GM04503 (cell line): ENCODE results near the gene ZNF221.

Experiments used
- DNase-seq: peaks from one replicate; pipeline ENCODE4 v3.0.0-alpha.2; 2012; ENCODE audit warnings: low read depth

Gene ZNF221

DNA sequence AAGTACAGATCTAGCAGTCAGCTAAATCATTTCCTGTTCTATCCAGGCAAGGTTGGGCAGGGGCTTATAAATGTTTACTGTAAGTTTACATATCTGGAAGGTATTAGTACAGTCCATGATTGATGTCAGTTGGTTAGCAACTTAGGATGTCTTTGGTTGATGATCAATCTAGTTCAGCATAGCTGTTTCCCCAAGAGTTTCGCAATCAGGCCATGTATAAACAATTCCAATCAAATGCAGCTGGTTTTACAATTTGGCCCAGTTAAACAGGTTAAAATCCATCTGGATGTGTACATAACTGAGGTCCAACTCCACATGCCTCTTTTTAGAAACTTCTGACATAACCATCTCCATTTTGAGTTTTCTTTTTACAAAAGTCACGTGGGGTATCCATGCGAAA lies 6.9 kb downstream of the ZNF221 start:
- peak; percentile 71 for DNase-seq

DNA sequence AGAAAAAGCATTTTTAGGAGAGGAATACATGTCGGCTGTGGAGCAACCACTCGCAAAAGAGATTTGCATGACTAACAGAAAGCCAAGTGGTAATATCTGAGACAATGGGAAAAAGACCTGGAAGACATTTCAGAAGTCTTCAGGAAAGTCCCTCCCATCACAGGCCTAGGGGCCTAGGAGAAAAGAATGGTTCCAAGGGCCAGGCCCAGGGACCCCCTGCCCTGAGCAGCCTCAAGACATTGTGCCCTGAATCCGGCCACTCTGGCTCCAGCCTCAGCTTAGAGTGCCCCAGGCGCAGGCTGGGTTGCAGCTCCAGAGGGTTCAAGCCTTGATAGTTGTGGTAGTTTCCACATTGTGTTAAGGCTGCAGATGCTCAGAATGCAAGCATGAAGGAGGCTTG lies 9.4 kb downstream of the ZNF221 start:
- no peak for DNase-seq

DNA sequence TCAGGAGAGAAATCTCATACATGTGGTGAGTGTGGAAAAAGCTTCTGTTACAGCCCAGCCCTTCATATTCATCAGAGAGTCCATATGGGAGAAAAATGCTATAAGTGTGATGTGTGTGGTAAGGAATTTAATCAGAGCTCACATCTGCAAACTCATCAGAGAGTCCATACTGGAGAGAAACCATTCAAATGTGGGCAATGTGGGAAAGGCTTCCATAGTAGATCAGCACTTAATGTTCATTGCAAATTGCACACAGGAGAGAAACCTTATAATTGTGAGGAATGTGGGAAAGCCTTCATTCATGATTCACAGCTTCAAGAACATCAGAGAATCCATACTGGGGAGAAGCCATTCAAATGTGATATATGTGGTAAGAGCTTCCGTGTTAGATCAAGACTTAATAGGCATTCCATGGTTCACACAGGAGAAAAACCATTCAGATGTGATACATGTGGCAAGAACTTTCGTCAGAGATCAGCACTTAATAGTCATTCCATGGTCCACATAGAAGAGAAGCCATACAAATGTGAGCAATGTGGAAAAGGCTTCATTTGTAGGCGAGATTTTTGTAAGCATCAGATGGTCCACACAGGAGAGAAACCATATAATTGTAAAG lies 15.2 kb downstream of the ZNF221 start:
- DNase-seq, result no peak

DNA sequence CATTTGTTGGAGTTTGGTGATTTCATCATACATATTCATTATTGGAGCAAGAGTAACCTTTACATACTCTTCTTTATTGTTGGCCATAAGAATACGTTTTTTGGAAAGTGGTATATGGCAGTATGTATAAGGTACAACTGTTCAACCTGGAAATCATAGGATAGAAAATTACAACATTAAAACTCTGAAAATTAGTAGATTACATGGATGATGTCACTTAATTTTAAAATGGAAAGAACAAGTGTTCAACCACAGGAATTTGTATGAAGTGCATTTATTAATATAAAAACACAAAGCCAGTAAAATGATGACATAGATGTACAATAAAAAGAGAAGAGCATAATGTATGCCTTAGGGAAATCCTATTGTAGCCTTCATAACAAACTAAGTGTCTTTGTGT lies 25.7 kb downstream of the ZNF221 start:
- DNase-seq, result no peak

DNA sequence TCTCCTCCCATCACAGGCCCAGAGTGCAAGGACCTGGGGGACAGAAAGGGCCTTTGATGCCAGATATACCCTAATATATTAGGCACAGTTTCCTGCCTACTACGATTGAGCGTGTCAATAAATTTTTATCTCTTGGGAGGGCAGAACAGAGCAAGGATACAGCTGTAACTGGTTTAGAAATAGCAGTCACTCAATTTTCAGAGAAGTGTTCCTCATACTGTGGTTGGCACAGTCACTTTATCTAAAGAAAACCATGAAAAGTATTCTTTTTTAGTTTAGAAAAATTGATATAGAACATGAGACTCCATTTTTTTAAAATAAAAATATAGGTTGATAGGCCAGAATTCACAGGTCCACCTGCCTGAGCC lies 32.5 kb downstream of the ZNF221 start:
- no peak for DNase-seq

DNA sequence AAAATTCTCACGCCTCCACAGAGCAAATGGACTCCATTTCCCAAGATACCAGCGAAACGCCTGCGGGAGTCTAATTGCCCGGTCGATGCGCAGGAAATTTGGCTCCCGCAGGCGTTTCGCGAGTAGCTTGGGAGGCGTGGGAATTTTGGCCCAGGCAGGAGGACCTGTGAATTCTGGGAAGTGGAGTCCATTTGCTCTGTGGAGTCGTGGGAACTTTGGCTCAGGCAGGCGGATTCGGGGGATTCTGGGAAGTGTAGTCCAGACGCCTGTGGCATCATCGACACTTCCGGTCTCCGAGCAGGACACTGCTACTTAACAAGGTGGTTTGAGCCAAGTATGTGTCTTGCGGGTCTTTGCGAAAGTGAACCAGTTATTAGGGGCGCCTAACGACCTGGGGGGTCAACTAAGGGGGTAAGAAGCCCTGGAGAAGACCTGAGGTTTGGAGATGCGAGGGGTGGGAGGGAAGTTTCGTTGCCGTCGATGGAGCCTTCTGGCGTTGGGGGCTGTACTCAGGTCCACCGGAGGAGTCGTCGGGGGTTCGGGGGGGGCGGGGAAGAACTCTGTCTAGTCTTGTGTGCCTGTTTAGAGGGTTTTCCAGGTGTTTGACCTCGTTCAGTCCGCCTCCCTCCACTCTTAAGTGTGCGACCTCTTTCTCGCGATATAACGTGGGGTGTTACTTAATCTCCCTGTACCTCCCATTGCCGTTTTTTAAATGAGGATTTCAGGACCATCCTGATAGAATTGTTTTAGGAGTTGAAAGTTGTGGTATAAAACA lies 33.1 kb downstream of the ZNF221 start, which contains the start of gene ZNF155:
ZNF155 (plus strand) TSS at position 277 of the 775 bp plus-strand sequence. CDS start 4,356 bp downstream, outside the sequence.
- DNase-seq, result peak; percentile 89

DNA sequence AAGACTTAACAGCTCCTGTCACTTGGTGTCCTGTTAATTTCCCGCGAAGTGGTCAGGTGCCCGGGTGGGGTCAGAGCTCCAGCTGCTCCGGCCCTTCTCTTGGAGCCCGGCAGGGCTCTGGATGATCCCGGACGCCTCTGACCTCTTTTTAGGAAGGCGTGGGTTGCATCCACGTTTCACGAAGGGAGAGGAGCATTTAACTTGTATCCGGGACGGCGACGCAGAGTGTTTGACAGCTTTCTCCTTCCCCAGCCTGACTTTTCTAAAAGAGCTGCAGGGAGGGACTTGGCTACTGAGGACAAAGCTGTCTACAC lies 33.6 kb downstream of the ZNF221 start:
- no peak for DNase-seq

DNA sequence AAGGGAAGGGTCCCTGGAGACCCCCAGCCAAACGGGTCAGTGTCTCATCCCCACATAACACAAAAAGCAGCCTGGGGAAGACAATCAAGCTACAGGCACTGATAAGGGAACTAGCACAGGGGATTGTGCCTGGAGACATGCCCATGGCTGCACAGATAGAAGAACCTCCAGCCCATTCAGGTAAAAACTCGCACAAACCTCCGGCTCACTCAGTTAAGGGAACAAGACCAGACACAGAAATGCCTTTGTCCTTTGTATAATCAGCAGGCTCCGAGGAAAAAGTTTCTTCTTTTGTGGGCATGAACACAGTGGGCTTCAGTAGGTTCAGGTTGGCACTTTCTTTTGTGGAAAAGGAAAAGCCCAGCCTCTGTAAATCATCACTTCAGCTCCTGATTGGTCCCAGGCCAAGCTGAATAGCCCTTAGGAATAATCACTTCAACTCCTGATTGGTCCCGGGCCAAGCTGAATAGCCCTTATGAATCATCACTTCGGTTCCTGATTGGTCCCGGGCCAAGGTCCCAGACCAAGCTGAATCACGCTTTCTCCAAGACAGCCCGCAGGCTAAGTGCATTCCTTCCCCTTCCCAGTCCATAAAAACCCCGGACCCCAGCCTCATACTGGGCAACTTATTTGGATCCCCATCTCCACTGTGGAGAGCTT lies 46.7 kb downstream of the ZNF221 start:
- DNase-seq, result no peak

DNA sequence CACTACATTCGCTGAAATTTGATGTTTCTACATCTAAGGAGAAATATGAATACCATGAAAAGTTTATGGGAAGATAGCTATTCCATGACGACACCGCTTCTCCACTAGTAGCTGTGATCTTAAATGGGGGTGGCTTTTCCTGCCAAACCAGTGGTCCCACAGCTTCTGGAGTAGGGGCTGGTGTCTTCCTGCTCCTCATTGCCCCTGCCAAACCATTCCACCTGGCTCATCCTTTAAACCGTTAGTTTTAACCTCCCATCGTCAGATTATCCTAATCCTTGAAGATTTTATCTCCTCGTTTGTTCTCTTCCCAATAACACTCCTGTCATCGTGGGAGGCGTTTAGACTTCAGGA lies 51.2 kb downstream of the ZNF221 start:
- no peak for DNase-seq

DNA sequence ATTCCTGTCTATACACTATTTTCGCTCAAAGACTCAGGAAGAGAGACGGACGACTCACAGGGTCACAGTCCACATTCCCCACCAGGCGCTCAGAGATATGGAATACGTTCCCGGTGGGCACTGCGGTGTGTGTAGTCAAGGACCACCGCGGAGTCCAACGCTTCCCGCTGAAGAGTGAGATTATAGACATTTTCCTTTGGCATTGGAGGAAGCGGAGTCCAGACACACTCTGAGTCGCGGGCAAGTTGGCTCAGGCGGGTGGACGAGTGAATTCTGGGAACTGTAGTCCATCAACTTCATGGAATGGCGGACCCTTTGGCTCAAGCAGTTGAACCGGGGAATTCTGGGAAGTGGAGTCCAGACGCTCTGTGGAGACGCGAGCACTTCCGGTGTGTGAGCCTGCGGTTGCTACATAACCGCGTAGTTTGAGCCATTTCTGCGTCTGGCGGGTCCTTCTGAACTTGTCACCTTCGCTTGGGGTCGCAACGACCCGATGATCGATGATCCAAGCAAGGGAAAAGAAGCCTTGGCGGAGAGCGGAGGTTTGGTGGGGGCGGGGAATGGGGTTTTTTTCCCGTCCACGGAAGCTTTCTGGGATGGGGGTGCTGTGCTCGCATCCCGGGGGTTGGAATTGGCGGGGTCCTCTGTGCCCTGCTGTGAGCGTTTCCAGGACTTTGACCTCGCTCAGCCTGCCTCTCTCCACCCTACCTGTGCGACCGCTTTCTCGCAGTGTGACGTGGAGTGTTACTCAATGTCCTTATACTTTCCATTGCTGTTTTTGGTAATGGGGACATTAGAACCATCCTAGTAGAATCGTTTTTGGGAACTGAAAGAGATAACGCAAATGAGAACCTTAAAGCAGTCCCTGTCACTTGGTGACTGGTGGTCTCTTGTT lies 51.8 kb downstream of the ZNF221 start, which contains the start of gene ZNF230:
ZNF230 (plus strand) TSS at position 392 of the 895 bp plus-strand sequence. CDS start 4,122 bp downstream, outside the sequence.
- peak; percentile 85 for DNase-seq

DNA sequence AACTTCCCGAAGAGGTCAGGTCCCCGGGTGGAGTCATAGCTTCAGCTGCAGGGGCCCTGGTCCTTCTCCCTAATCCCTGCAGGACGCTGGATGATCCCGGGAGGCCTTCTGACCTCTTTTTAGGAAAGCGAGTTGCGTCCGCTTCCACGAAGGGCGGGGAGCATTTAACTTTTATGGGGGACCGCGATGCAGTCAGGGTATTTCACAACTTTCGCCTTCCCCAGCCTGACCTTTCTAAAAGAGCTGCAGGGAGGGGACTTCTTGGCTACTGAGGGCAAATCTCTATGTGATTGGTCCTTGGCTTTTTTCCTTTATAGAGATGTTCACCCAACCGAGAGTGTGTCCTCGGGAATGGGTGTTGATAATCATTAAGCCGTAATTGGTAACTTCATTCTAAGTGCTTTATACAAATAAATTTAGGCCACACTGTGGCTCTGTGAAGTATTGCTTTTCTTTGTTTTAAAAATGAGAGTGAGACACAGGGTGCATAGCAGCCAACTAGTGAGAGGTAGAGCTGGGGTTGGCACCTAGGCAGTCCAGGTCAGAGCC lies 52.5 kb downstream of the ZNF221 start:
- DNase-seq, result no peak

DNA sequence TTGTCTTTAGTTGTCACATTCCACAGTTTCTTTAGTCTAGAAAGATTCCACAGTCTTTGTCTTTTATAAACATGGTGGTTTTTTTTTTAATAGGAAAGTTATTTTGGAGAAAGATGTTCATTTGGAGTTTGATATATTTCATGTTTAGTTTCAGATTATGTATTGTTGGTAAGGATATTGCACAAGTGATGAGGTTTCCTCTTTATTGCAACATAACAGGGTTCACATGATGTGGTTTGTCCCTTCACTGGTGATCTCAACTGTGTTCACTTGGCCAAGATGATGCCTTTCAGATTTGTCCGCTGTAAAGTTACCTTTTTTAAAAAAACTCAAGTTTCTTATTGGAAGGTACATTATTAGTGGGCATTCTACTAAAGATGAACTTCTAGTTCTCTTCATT lies 54.9 kb downstream of the ZNF221 start:
- no peak for DNase-seq

DNA sequence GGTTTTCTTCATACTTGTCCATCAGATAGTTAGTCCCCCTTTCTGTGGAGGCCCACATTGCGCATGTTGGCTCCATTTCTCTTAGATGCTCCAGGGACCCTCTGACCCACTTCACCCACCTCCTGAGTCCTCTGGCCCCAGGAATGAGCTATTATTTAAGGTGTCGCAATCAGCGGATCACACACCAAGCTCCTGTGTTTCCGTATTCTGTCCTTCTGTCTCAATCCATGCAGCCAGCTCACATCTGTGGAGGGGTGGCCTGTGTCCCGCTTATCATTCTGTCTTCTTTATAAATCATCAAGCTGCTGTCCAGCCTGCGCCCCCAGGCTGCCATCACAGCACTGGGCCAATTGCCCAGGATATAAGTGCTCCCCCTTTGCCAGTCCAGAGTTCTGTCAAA lies 56.4 kb downstream of the ZNF221 start:
- DNase-seq, result no peak

DNA sequence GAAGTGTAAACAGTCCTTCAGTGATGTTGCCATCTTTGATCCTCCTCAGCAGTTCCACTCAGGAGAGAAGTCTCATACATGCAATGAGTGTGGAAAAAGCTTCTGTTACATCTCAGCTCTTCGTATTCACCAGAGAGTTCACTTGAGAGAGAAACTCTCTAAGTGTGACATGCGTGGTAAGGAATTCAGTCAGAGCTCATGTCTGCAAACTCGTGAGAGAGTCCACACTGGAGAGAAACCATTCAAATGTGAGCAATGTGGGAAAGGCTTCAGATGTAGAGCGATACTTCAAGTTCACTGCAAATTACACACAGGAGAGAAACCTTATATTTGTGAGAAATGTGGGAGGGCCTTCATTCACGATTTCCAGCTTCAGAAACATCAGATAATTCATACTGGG lies 59.4 kb downstream of the ZNF221 start:
- no peak for DNase-seq
